ENCODE results near the gene CTDSPL.

DNA sequence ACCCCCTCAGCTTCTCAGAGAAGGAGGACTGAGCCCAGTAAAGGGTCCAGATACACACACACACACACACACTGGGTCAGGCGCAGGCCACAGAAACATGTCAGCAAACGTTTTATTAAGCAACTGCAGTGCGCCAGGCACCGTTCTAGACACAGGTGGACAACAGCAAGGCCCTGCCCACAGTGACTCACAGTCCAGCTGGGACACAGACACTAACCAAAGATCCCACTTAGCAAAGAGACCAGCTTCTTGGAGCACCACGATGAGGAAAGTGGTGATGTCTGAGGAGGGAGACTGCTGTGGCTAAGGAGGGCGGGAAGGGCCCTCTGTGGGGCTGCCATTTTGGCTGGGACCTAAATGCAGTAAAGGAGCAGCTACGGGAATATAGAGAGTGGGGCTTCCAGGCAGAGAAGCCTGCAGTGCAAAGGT is 126.1 kb downstream of the CTDSPL start:
- TF ChIP-seq, protein P1, sequence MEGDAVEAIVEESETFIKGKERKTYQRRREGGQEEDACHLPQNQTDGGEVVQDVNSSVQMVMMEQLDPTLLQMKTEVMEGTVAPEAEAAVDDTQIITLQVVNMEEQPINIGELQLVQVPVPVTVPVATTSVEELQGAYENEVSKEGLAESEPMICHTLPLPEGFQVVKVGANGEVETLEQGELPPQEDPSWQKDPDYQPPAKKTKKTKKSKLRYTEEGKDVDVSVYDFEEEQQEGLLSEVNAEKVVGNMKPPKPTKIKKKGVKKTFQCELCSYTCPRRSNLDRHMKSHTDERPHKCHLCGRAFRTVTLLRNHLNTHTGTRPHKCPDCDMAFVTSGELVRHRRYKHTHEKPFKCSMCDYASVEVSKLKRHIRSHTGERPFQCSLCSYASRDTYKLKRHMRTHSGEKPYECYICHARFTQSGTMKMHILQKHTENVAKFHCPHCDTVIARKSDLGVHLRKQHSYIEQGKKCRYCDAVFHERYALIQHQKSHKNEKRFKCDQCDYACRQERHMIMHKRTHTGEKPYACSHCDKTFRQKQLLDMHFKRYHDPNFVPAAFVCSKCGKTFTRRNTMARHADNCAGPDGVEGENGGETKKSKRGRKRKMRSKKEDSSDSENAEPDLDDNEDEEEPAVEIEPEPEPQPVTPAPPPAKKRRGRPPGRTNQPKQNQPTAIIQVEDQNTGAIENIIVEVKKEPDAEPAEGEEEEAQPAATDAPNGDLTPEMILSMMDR (IDR thresholded peaks at IDR 0.05; ENCODE audit: insufficient read depth, low read length): no peak
- no peak for TF ChIP-seq POLR2AphosphoS5 (IDR thresholded peaks at IDR 0.05; ENCODE audit: low read depth)
- TF ChIP-seq GABPA (IDR thresholded peaks at IDR 0.05; ENCODE audit: low read depth): no peak
- no peak for TF ChIP-seq SPI1 (IDR thresholded peaks at IDR 0.05; ENCODE audit: borderline replicate concordance, low read depth)

Data from HL-60 (cell line).